ENCODE results near the gene SMIM44.

SMIM44 gene

GRCh38 chr19:3500429-3501101, 17.3 kb upstream of the SMIM44 start, which contains the start of gene DOHH:
DOHH (minus strand) TSS chr19:3500674; CDS start chr19:3496814, 3,860 bp downstream.
- DNase-seq (ENCODE audit: low read depth): peak; percentile 91

GRCh38 chr19:3499738-3500428, 16.6 kb upstream of the SMIM44 start:
- DNase-seq (ENCODE audit: low read depth): no peak

- DNase-seq (ENCODE audit: low read depth): no peak
Measured at GRCh38 chr19:3497757-3498520, 14.7 kb upstream of the SMIM44 start.

- DNase-seq (ENCODE audit: low read depth): no peak
Measured at GRCh38 chr19:3496392-3497273, 13.4 kb upstream of the SMIM44 start.

GRCh38 chr19:3494559-3494958, 11.3 kb upstream of the SMIM44 start:
- DNase-seq (ENCODE audit: low read depth): no peak

- no peak for DNase-seq (ENCODE audit: low read depth)
Measured at GRCh38 chr19:3494051-3494450, 10.8 kb upstream of the SMIM44 start.

GRCh38 chr19:3493651-3494050, 10.4 kb upstream of the SMIM44 start:
- no peak for DNase-seq (ENCODE audit: low read depth)

- DNase-seq (ENCODE audit: low read depth): no peak
Measured at GRCh38 chr19:3492919-3493318, 9.7 kb upstream of the SMIM44 start.

GRCh38 chr19:3492131-3492839, 9.0 kb upstream of the SMIM44 start:
- no peak for DNase-seq (ENCODE audit: low read depth)

- no peak for DNase-seq (ENCODE audit: low read depth)
Measured at GRCh38 chr19:3491396-3492119, 8.3 kb upstream of the SMIM44 start.

GRCh38 chr19:3482507-3483225, 575 bp downstream of the SMIM44 start:
- no peak for DNase-seq (ENCODE audit: low read depth)

GRCh38 chr19:3481241-3482090, 1.8 kb downstream of the SMIM44 start:
- DNase-seq (ENCODE audit: low read depth): no peak

GRCh38 chr19:3480383-3481091, 2.7 kb downstream of the SMIM44 start, which contains the start of gene SMIM24:
SMIM24 (minus strand) TSS chr19:3480525; CDS start chr19:3480463, 62 bp downstream.
- DNase-seq (ENCODE audit: low read depth): no peak

- no peak for DNase-seq (ENCODE audit: low read depth)
Measured at GRCh38 chr19:3479834-3480215, 3.4 kb downstream of the SMIM44 start.

- peak; percentile 22 for DNase-seq (ENCODE audit: low read depth)
Measured at GRCh38 chr19:3479177-3479833, 3.9 kb downstream of the SMIM44 start.

- DNase-seq (ENCODE audit: low read depth): no peak
Measured at GRCh38 chr19:3478409-3479176, 4.6 kb downstream of the SMIM44 start.

- DNase-seq (ENCODE audit: low read depth): no peak
Measured at GRCh38 chr19:3477951-3478350, 5.3 kb downstream of the SMIM44 start.
